IMR-90 (cell line): ENCODE measurements around the gene KCNN4. TPM values are rescaled to one million over a fixed set of nuclear protein-coding genes. Genes with fewer than 3 reads are reported as not detected.

Experiments
- ATAC-seq: fragments of 200-7000 bp; cut with Tn5 transposase; 2 replicates; pipeline ENCODE4 v1.9.1; 2020; ENCODE audit warnings: low read depth, mild to moderate bottlenecking, moderate library complexity
- BruUV-seq: library from RNA; stranded (reverse); fragments of 400-500 nt; replicated peaks from 2 replicates; lab custom pipeline; 2021; lab: Mats Ljungman, UMichigan
- CTCF ChIA-PET: fragments of 300-600 bp; formaldehyde crosslinking; extraction: SDS; loops from one replicate; lab custom pipeline; 2021; ENCODE audit warnings: antibody characterized with exemption; lab: Yijun Ruan, JAX
- POLR2A ChIA-PET: fragments of 300-600 bp; sonication (Branson Sonifier 250); formaldehyde crosslinking; loops from one replicate; lab custom pipeline; 2022; ENCODE audit warnings: antibody characterized with exemption; ENCODE audit not compliant: unreplicated experiment; lab: Charles Lee
- DNase-seq: peaks from one replicate; pipeline ENCODE4 v3.0.0; 2013
- H2AFZ ChIP-seq: replicated peaks from 2 replicates; pipeline ENCODE3; 2013; ENCODE audit warnings: low read length, mild to moderate bottlenecking; ENCODE audit not compliant: poor library complexity
- H2AK5ac ChIP-seq: 2 replicates; pipeline ENCODE4 v1.6.1; 2013; ENCODE audit warnings: low read depth, low read length, inconsistent platforms
- H2AK9ac ChIP-seq: replicated peaks from 2 replicates; pipeline ENCODE3; 2013; ENCODE audit warnings: mild to moderate bottlenecking, low read depth, low read length, moderate library complexity; ENCODE audit not compliant: poor library complexity
- H2BK120ac ChIP-seq: 2 replicates; pipeline ENCODE4 v1.6.1; 2013; ENCODE audit warnings: low read depth, low read length, inconsistent platforms
- H2BK15ac ChIP-seq: 3 replicates; pipeline ENCODE4 v1.6.1; 2013; ENCODE audit warnings: low read depth, low read length, inconsistent platforms
- H2BK20ac ChIP-seq: 2 replicates; pipeline ENCODE4 v1.6.1; 2013; ENCODE audit warnings: low read depth, mild to moderate bottlenecking, inconsistent platforms, low read length, moderate library complexity
- H2BK5ac ChIP-seq: 2 replicates; pipeline ENCODE4 v1.6.1; 2013; ENCODE audit warnings: mild to moderate bottlenecking, low read depth, low read length, inconsistent platforms; ENCODE audit not compliant: poor library complexity, severe bottlenecking
- H3K14ac ChIP-seq: replicated peaks from 2 replicates; pipeline ENCODE4 v1.6.1; 2013; ENCODE audit warnings: low read depth, low read length, inconsistent platforms
- H3K18ac ChIP-seq: 2 replicates; pipeline ENCODE4 v1.6.1; 2013; ENCODE audit warnings: low read depth, low read length, control low read depth
- H3K23ac ChIP-seq: 2 replicates; pipeline ENCODE4 v1.6.1; 2013; ENCODE audit warnings: low read depth, low read length, inconsistent platforms
- H3K27ac ChIP-seq: 2 replicates; pipeline ENCODE4 v1.5.1; 2013; ENCODE audit warnings: mild to moderate bottlenecking, control low read depth, low read length; ENCODE audit not compliant: insufficient read depth
- H3K27me3 ChIP-seq: 2 replicates; pipeline ENCODE4 v1.6.1; 2013; ENCODE audit warnings: low read length; ENCODE audit not compliant: control insufficient read depth, insufficient read depth
- H3K36me3 ChIP-seq: 2 replicates; pipeline ENCODE4 v1.6.1; 2013; ENCODE audit warnings: low read length, mixed read lengths; ENCODE audit not compliant: control insufficient read depth, insufficient read depth
- H3K4ac ChIP-seq: 2 replicates; pipeline ENCODE4 v1.6.1; 2013; ENCODE audit warnings: low read depth, low read length, inconsistent platforms
- H3K4me1 ChIP-seq: 2 replicates; pipeline ENCODE4 v1.6.1; 2013; ENCODE audit warnings: low read length, mixed read lengths; ENCODE audit not compliant: control insufficient read depth, insufficient read depth
- H3K4me2 ChIP-seq: 2 replicates; pipeline ENCODE4 v1.6.1; 2013; ENCODE audit warnings: low read depth, mild to moderate bottlenecking, control low read depth, low read length, moderate library complexity
- H3K4me3 ChIP-seq: 2 replicates; pipeline ENCODE4 v1.5.1; 2013; ENCODE audit warnings: low read depth, mild to moderate bottlenecking, control low read depth, low read length, moderate library complexity; ENCODE audit not compliant: insufficient read depth
- H3K56ac ChIP-seq: 2 replicates; pipeline ENCODE4 v1.6.1; 2013; ENCODE audit warnings: low read length, inconsistent platforms; ENCODE audit not compliant: insufficient read depth; ENCODE audit errors: extremely low read depth
- H3K79me1 ChIP-seq, 2 experiments: 2 replicates each; pipeline ENCODE4 v1.6.1; 2013; ENCODE audit warnings: low read length in 2 of 2, inconsistent platforms in 1 of 2, low read depth in 1 of 2
- H3K9ac ChIP-seq: 2 replicates; pipeline ENCODE4 v1.6.1; 2013; ENCODE audit warnings: low read depth, low read length, control low read depth
- H3K9me1 ChIP-seq: 2 replicates; pipeline ENCODE4 v1.6.1; 2013; ENCODE audit warnings: low read length, inconsistent platforms; ENCODE audit not compliant: insufficient read depth
- H3K9me3 ChIP-seq: 2 replicates; pipeline ENCODE4 v1.6.1; 2013; ENCODE audit warnings: low read length; ENCODE audit not compliant: control insufficient read depth, insufficient read depth
- H4K20me1 ChIP-seq: 2 replicates; pipeline ENCODE4 v1.6.1; 2013; ENCODE audit warnings: low read length, inconsistent platforms; ENCODE audit not compliant: insufficient read depth
- H4K5ac ChIP-seq: 2 replicates; pipeline ENCODE4 v1.6.1; 2013; ENCODE audit warnings: mild to moderate bottlenecking, low read depth, low read length, control low read depth
- H4K8ac ChIP-seq, 2 experiments: 2 replicates each; pipeline ENCODE4 v1.6.1; 2013; ENCODE audit warnings: low read depth in 2 of 2, low read length in 2 of 2, control low read depth in 1 of 2, inconsistent platforms in 1 of 2
- H4K91ac ChIP-seq: 2 replicates; pipeline ENCODE4 v1.6.1; 2013; ENCODE audit warnings: low read depth, low read length, inconsistent platforms; ENCODE audit not compliant: insufficient read depth
- BHLHE40 ChIP-seq: fragments of 150-350 bp; IDR thresholded peaks from 2 replicates; pipeline ENCODE4 v1.6.1; 2016; ENCODE audit warnings: mild to moderate bottlenecking, low read depth, low read length
- MAFK ChIP-seq: IDR thresholded peaks from 2 replicates; pipeline ENCODE4 v1.6.1; 2012; ENCODE audit warnings: low read depth, low read length, improper control_type of control experiment
- MAZ ChIP-seq: IDR thresholded peaks from 2 replicates; pipeline ENCODE4 v1.6.1; 2012; ENCODE audit warnings: low read depth, mild to moderate bottlenecking, low read length, improper control_type of control experiment, moderate library complexity, borderline replicate concordance
- MXI1 ChIP-seq: IDR thresholded peaks from 2 replicates; pipeline ENCODE4 v1.6.1; 2012; ENCODE audit warnings: low read depth, mild to moderate bottlenecking, low read length, moderate library complexity, borderline replicate concordance
- SMC3 ChIP-seq: fragments of 150-350 bp; IDR thresholded peaks from 2 replicates; pipeline ENCODE4 v1.6.1; 2016; ENCODE audit warnings: low read depth, mild to moderate bottlenecking, antibody characterized with exemption, low read length, moderate library complexity
- WGBS, 2 experiments: methylation state at CpG; one replicate each; pipeline versions ENCODE4 v1.1.5 to v1.1.7; 2013; ENCODE audit warnings: missing lambda C conversion rate in 2 of 2; ENCODE audit not compliant: insufficient read length in 1 of 2; ENCODE audit errors: extremely low coverage in 2 of 2; 5-methylcytosine and 5-hydroxymethylcytosine counted together
- dilution Hi-C: fragments of 300-500 bp; cut with HindIII; formaldehyde crosslinking; loops from one replicate; pipeline ENCODE4 v1.14.3; 2018; ENCODE audit warnings: low sequenced_read_pairs; ENCODE audit not compliant: unreplicated experiment
- in situ Hi-C: fragments of 300-500 bp; cut with MboI; formaldehyde crosslinking; loops from 3 replicates; pipeline ENCODE4 v1.14.3; 2019; ENCODE audit warnings: low sequenced_read_pairs, inconsistent platforms, mixed read lengths
- intact Hi-C: fragments of 100-400 bp; cut with micrococcal nuclease; formaldehyde crosslinking; loops from 2 replicates; pipeline ENCODE4 v1.10.0; 2022
- polyA plus RNA-seq, 3 experiments: library from polyadenylated mRNA; depleted of rRNA; stranded (reverse); fragments of >200 nt; gene quantifications; 2 replicates each; pipeline ENCODE4 v1.2.3, GENCODE V29; 2012; ENCODE audit warnings: low replicate concordance in 1 of 3
- total RNA-seq: library from RNA; depleted of rRNA; stranded (reverse); fragments of >200 nt; gene quantifications from 2 replicates; pipeline ENCODE4 v1.2.3, GENCODE V29; 2012

Gene KCNN4
- total and polyA plus RNA-seq, 2 of the 4 experiments (the other 2 are of a cell fraction), result 0.54 to 0.99 TPM

DNA sequence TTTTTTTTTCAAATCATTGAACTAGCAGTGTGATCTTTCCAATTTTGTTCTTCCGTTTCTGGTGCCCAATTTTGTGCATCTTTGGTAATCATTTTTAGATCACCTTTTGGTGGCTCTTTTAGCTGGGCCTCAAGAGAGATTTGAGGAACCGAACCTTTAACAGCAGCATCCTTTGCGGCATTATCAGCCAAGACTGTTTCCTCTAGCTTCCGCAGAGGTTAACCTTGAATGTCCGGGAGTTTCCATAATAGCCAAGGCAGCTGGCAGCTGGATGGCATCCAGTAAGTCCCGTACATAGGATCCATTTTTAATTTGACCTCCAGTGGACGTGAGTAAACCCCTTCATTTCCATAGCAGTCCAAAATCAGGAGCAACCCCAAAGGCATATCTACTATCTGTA, 55.3 kb downstream of the KCNN4 start:
- no peak overlapping the region for H2BK120ac ChIP-seq
- no peak overlapping the region for H4K91ac ChIP-seq
- no peak overlapping the region for H3K18ac ChIP-seq
- H3K36me3 ChIP-seq, result peaks cover 17% of the 10 kb centered on the region
- no peaks in the 10 kb centered on the region for H3K79me1 ChIP-seq
- no peak overlapping the region for H2BK15ac ChIP-seq
- WGBS, 2 experiments, result 93% methylated on average over 3 of the region's 7 CpGs; no CpG with 5 or more reads in 1 of the 2 experiments
- no peak overlapping the region for H4K5ac ChIP-seq
- H3K56ac ChIP-seq, result no peak overlapping the region
- H2AFZ ChIP-seq, result no peak overlapping the region
- peaks cover 13% of the 10 kb centered on the region; the same call in 1 of the 2 replicates for H3K9me1 ChIP-seq
- dilution Hi-C loops (no loop called here), in situ Hi-C loops (no loop called here), intact Hi-C loops (no loop called here)
- no peak overlapping the region for H3K4me3 ChIP-seq
- H3K4ac ChIP-seq, result no peak overlapping the region
- H3K27me3 ChIP-seq, result no peaks in the 10 kb centered on the region
- DNase-seq, result no peak
- no peaks in the 10 kb centered on the region for H3K9me3 ChIP-seq
- POLR2A ChIA-PET, result interaction anchor here (0.6 kb wide), 2 partner anchors 251 to 535 kb away, joined by 3 to 4 read pairs; no protein-coding TSS in a partner anchor
- no peak for ATAC-seq
- TF ChIP-seq MAZ (no peak), MAFK (no peak), SMC3 (no peak), BHLHE40 (no peak), MXI1 (no peak)
- H2AK9ac ChIP-seq, result no peak overlapping the region
- no peak overlapping the region for H3K27ac ChIP-seq
- H3K14ac ChIP-seq, result no peak overlapping the region
- no peaks in the 10 kb centered on the region for H3K4me1 ChIP-seq
- no TSS peak for BruUV-seq
- H3K9ac ChIP-seq, result no peak overlapping the region
- H2AK5ac ChIP-seq, result no peak overlapping the region
- H3K4me2 ChIP-seq, result no peak overlapping the region
- CTCF ChIA-PET, result interaction anchor here (0.8 to 1.0 kb wide), 3 partner anchors 20 to 57 kb away, joined by 3 to 5 read pairs (median 4); no protein-coding TSS in a partner anchor
- no peak overlapping the region for H3K23ac ChIP-seq
- no peak overlapping the region for H4K8ac ChIP-seq
- no peak overlapping the region for H2BK20ac ChIP-seq
- no peaks in the 10 kb centered on the region for H4K20me1 ChIP-seq
- H2BK5ac ChIP-seq, result no peak overlapping the region
